Measurements from ENCODE around the gene C16orf86.

- TF ChIP-seq, protein P1, sequence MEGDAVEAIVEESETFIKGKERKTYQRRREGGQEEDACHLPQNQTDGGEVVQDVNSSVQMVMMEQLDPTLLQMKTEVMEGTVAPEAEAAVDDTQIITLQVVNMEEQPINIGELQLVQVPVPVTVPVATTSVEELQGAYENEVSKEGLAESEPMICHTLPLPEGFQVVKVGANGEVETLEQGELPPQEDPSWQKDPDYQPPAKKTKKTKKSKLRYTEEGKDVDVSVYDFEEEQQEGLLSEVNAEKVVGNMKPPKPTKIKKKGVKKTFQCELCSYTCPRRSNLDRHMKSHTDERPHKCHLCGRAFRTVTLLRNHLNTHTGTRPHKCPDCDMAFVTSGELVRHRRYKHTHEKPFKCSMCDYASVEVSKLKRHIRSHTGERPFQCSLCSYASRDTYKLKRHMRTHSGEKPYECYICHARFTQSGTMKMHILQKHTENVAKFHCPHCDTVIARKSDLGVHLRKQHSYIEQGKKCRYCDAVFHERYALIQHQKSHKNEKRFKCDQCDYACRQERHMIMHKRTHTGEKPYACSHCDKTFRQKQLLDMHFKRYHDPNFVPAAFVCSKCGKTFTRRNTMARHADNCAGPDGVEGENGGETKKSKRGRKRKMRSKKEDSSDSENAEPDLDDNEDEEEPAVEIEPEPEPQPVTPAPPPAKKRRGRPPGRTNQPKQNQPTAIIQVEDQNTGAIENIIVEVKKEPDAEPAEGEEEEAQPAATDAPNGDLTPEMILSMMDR (IDR thresholded peaks at IDR 0.05; ENCODE audit: low read length): no peak
- TF ChIP-seq EZH2 (optimal IDR thresholded peaks at IDR 0.05; ENCODE audit: low read depth, low read length) (no peak), EZH2phosphoT487 (IDR thresholded peaks at IDR 0.05; ENCODE audit: low read length) (no peak)
Observed at GRCh38 chr16:67653128-67653788, 13.4 kb upstream of the C16orf86 start.

Data from MM.1S (cell line).